ENCODE results near the gene SEMA6B. TPM values are rescaled to one million over a fixed set of nuclear protein-coding genes. Genes with fewer than 3 reads are reported as not detected.

Gene SEMA6B
- total and polyA plus RNA-seq, 12 donors, result 3.1 to 59.2 (median 27.2) TPM

GRCh38 chr19:4498694-4499093, 60.8 kb downstream of the SEMA6B start:
- no peak overlapping the region for H3K27ac ChIP-seq
- no peak for TF ChIP-seq POLR2A (IDR thresholded peaks at IDR 0.05)
- TF ChIP-seq, protein P1, sequence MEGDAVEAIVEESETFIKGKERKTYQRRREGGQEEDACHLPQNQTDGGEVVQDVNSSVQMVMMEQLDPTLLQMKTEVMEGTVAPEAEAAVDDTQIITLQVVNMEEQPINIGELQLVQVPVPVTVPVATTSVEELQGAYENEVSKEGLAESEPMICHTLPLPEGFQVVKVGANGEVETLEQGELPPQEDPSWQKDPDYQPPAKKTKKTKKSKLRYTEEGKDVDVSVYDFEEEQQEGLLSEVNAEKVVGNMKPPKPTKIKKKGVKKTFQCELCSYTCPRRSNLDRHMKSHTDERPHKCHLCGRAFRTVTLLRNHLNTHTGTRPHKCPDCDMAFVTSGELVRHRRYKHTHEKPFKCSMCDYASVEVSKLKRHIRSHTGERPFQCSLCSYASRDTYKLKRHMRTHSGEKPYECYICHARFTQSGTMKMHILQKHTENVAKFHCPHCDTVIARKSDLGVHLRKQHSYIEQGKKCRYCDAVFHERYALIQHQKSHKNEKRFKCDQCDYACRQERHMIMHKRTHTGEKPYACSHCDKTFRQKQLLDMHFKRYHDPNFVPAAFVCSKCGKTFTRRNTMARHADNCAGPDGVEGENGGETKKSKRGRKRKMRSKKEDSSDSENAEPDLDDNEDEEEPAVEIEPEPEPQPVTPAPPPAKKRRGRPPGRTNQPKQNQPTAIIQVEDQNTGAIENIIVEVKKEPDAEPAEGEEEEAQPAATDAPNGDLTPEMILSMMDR (IDR thresholded peaks at IDR 0.05), result no peak
- H3K9me3 ChIP-seq (replicated peaks in 1 of 3), result no peaks in the 10 kb centered on the region
- no peaks in the 10 kb centered on the region for H3K27me3 ChIP-seq
- H3K4me1 ChIP-seq (replicated peaks in 1 of 2), result no peaks in the 10 kb centered on the region
- H3K4me3 ChIP-seq, result no peak overlapping the region
- DNase-seq, result no peak
- peaks cover 0 to 87% of the 10 kb centered on the region in 2 donors for H3K36me3 ChIP-seq (replicated peaks in 1 of 2)
- intact Hi-C loops (cut with DNase I), result no loop called here
- WGBS, 4 donors, result 90 to 97% (median 94%) methylated on average over 9 to 12 of the region's 12 CpGs

GRCh38 chr19:4497770-4498389, 61.6 kb downstream of the SEMA6B start:
- no peak for TF ChIP-seq POLR2A (IDR thresholded peaks at IDR 0.05)
- TF ChIP-seq, protein P1 (IDR thresholded peaks at IDR 0.05), result no peak
- H3K27me3 ChIP-seq, result no peaks in the 10 kb centered on the region
- H3K4me3 ChIP-seq, result no peak overlapping the region
- WGBS, 4 donors, result 91 to 94% (median 92%) methylated on average over 15 to 25 of the region's 25 CpGs
- DNase-seq, result no peak
- no peak overlapping the region for H3K27ac ChIP-seq
- peaks cover 0 to 89% of the 10 kb centered on the region in 2 donors for H3K36me3 ChIP-seq (replicated peaks in 1 of 2)
- intact Hi-C loops (cut with DNase I), result no loop called here
- H3K4me1 ChIP-seq (replicated peaks in 1 of 2), result no peaks in the 10 kb centered on the region
- no peaks in the 10 kb centered on the region for H3K9me3 ChIP-seq (replicated peaks in 1 of 3)

- no peak for DNase-seq
- H3K4me3 ChIP-seq, result no peak overlapping the region
- no peak overlapping the region for H3K27ac ChIP-seq
- no peaks in the 10 kb centered on the region for H3K4me1 ChIP-seq (replicated peaks in 1 of 2)
- intact Hi-C loops (cut with DNase I), result no loop called here
- H3K36me3 ChIP-seq (replicated peaks in 1 of 2), result peaks cover 0 to 84% of the 10 kb centered on the region in 2 donors
- H3K27me3 ChIP-seq, result no peaks in the 10 kb centered on the region
- no peaks in the 10 kb centered on the region for H3K9me3 ChIP-seq (replicated peaks in 1 of 3)
- no peak for TF ChIP-seq POLR2A (IDR thresholded peaks at IDR 0.05)
- TF ChIP-seq, protein P1 (IDR thresholded peaks at IDR 0.05), result no peak
- whole genome bisulfite sequencing, 4 donors, result 89 to 97% (median 89%) methylated on average over 5 to 18 of the region's 18 CpGs
Measured at GRCh38 chr19:4496304-4496703, 63.2 kb downstream of the SEMA6B start.

- WGBS, 4 donors, result 88 to 95% (median 92%) methylated on average over 6 to 12 of the region's 12 CpGs
- Histone ChIP-seq H3K4me3 (no peak overlapping the region), H3K9me3 (replicated peaks in 1 of 3) (no peaks in the 10 kb centered on the region), H3K27ac (no peak overlapping the region), H3K27me3 (no peaks in the 10 kb centered on the region), H3K36me3 (replicated peaks in 1 of 2) (peaks cover 0 to 82% of the 10 kb centered on the region in 2 donors), H3K4me1 (replicated peaks in 1 of 2) (no peaks in the 10 kb centered on the region)
- no peak for DNase-seq
- intact Hi-C loops (cut with DNase I), result no loop called here
- TF ChIP-seq, protein P1 (IDR thresholded peaks at IDR 0.05), result no peak
- no peak for TF ChIP-seq POLR2A (IDR thresholded peaks at IDR 0.05)
Measured at GRCh38 chr19:4495471-4495870, 64.0 kb downstream of the SEMA6B start.
